Measurements from ENCODE around the gene SLC22A17.

Gene SLC22A17

GRCh38 chr14:23380976-23381375, 28.3 kb upstream of the SLC22A17 start:
- no peak for DNase-seq

- no peak for DNase-seq
These were observed 27.7 kb upstream of the SLC22A17 start for GRCh38 chr14:23380197-23380914.

- no peak for DNase-seq
These were observed 26.9 kb upstream of the SLC22A17 start for GRCh38 chr14:23379366-23380196.

- no peak for DNase-seq
These were observed 26.0 kb upstream of the SLC22A17 start for GRCh38 chr14:23378612-23379220.

GRCh38 chr14:23377573-23378563, 25.2 kb upstream of the SLC22A17 start:
- DNase-seq, result no peak

- no peak for DNase-seq
These were observed 24.5 kb upstream of the SLC22A17 start for GRCh38 chr14:23377198-23377550.

- DNase-seq, result no peak
These were observed 24.0 kb upstream of the SLC22A17 start, which contains the start of gene CMTM5 for GRCh38 chr14:23376482-23377197. TSS of gene CMTM5 (plus strand) at chr14:23377046. CDS start at chr14:23377252, 206 bp downstream.

- no peak for DNase-seq
These were observed 23.0 kb upstream of the SLC22A17 start for GRCh38 chr14:23375527-23376251.

- DNase-seq, result no peak
These were observed 20.4 kb upstream of the SLC22A17 start for GRCh38 chr14:23373041-23373440.

- no peak for DNase-seq
These were observed 19.8 kb upstream of the SLC22A17 start, which contains the start of gene IL25 for GRCh38 chr14:23372509-23372908. TSS of gene IL25 (plus strand) at chr14:23372809.

- no peak for DNase-seq
These were observed 19.2 kb upstream of the SLC22A17 start for GRCh38 chr14:23371865-23372264.

- DNase-seq, result no peak
These were observed 17.5 kb upstream of the SLC22A17 start for GRCh38 chr14:23370221-23370620.

- DNase-seq, result no peak
These were observed 13.8 kb upstream of the SLC22A17 start for GRCh38 chr14:23366426-23366921.

GRCh38 chr14:23365732-23366425, 13.2 kb upstream of the SLC22A17 start:
- no peak for DNase-seq

GRCh38 chr14:23365036-23365731, 12.5 kb upstream of the SLC22A17 start, which contains the start of gene EFS:
TSS of gene EFS (minus strand) at chr14:23365172. CDS start at chr14:23365025, 147 bp downstream.
- no peak for DNase-seq

GRCh38 chr14:23364164-23365035, 11.7 kb upstream of the SLC22A17 start:
- no peak for DNase-seq

GRCh38 chr14:23362200-23362599, 9.5 kb upstream of the SLC22A17 start:
- no peak for DNase-seq

GRCh38 chr14:23361763-23362162, 9.1 kb upstream of the SLC22A17 start:
- no peak for DNase-seq

Measured in activated gamma-delta T cell (primary cell).